CD1c-positive myeloid dendritic cell (primary cell): ENCODE data around the gene PLA2G4B.

Experiments
- DNase-seq: peaks from one replicate; pipeline ENCODE4 v3.0.0-alpha.2; 2016; ENCODE audit errors: extremely low spot score

PLA2G4B gene

DNA sequence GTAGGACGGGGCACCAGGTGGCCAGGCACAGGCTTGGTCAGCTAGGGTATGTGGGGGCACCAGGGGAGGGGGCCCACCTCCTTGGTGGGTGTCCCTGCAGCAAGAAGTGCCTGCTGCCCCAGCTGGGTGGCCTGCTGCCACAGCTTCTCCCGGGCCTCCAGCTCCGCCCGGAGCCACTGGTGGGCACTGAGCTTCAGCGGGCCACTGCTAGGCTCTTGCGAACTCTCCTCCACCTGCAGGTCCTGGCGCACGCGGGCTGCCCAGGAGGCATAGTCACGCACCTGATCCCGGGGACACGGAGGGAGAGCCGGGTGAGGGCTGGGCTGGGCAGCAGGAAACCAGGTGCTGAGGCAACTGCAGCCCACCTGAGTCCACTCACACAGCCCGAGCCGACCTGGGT lies 29.7 kb downstream of the PLA2G4B start:
- no peak for DNase-seq

DNA sequence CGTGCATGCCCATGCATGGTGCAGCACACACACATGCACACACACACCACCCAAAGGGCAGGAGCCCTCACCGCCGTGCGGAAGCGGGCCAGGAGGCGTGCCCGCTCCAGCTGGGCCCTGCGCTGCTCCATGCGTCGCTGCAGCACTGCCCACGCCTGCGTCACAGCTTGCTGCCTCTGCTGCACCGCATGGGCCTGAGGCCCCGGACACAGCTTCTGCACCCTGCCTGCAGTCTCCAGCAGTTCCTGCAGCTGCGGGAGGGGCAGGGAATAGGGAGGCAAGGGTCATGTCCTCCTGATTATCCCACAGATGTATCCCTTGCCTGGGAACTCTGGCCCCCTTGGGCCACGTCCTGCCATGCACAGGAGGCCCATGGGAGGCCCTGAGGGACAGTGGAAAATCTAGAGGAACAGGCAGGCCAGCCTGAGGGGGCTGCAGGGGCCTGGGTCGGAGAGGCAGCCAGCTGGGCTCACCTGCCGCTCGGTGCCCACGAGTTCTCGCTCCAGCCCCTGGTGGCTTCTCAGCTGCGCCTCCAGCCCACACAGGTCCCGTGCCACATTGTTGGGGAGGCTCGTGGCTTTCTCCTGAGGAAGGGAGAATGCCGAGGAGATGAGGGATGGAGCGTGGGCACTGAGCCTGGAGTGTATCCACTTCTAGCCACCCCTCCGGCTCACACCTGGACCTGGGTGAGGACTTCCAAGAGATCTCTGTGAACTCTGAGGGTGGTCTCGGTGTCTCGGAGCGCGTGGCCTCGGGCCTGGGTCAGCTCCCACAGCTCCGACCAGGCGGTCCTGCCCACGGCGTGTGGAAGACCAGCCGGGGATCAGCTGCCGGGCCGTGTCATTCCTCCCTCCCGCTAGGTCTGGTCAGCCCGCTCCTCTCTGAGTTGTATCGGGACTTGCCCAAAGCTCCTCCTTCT lies 31.4 kb downstream of the PLA2G4B start:
- DNase-seq = no peak

DNA sequence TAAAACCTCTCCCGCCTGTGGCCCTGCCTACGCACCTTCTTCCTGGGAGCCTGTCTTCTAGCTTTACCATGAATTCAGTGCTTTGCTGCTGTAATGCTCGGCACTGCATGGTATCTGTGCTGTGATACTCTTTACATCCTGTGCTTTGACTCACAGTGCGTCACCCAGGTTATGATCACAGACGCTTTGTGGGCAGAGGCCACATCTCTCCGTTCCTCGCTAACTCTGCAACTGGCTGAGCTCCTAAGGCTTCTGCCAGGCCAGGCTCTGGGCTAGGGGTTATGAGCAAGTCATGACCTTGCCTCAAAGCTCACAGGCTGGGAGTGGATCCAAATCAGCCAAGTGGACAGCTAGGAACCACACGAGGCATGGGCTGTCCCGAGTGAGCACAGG lies 32.0 kb downstream of the PLA2G4B start:
- DNase-seq = no peak

DNA sequence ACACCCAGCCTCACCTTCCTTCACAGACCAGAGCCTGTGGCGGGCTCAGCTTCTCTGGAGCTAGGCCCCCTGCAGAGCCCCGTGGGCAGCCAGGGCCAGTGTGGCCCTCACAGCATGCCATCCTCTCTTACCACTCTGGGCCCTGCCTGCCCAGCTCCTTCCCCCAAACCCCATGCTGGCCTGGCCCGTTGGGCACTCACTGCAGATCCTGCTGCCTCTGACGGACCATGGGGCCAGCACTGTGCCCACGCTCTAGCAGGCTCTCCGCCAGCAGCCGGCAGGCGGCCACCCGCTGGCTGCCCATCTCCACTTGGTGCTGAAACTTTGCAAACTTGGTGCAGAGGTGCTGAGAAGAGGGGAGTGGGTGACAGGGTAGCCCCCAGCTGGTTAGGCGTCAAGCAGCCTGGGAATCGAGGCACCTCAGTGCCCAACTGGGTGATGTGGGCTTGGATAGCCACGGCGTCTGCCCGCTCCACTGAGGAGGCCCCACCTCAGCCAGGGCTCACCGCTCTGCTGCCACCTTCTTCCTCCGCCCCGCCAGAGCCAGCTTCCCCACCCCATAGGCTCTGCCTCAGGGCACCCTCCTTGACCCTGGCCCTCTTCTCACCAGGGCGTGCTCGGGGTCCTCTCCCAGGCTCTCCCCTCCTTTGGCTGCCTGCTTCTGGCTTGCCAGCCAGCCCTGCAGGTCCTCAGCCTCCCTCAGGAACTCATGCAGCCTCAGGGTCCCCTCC lies 32.7 kb downstream of the PLA2G4B start:
- DNase-seq = no peak

DNA sequence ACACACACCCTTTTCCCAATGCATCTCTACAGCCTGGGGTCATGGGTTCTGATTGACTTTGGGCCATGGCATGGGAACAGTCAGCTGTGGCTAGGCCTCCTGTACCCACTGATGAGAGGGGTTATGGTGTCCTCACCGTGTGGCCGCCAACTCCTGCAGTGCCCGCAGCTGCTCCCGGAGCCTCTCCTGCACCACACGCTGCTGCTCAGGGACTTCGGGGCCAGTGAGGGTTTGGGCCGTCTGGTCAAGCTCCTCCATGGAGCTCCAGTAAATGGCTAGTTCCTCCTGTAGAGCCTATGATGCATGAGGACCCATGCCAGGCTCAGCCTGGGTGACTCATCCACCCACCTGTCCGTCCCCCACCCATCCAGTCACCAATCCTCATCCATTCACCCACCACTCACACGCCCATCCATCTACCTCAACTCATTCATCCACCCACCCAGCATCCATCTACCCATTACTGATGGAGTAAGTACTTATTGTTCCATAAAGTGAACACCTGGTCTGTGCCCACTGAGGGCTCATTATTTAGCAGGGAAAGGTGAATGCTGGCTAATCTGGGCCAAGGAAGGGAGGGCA lies 33.6 kb downstream of the PLA2G4B start:
- DNase-seq = no peak

DNA sequence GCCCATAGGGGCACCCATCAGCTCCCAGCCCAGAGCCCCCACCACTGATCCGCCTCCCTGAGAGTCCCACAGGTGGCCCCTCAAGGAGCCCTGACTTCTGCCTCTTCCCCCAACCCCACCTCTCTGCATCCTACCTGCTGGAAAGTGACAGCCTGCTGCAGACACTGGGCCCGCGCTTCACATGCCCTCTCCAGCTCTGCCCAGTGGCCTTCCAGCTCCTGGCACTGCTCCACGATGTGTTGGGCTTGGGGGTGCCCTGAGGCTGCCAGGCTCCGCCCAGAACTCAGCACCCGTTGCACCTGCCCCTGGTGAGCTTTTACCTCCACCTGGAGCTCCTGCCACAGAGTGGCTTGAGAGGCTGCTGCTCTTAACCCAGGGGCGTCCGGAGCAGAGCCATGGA lies 35.1 kb downstream of the PLA2G4B start:
- DNase-seq = no peak

DNA sequence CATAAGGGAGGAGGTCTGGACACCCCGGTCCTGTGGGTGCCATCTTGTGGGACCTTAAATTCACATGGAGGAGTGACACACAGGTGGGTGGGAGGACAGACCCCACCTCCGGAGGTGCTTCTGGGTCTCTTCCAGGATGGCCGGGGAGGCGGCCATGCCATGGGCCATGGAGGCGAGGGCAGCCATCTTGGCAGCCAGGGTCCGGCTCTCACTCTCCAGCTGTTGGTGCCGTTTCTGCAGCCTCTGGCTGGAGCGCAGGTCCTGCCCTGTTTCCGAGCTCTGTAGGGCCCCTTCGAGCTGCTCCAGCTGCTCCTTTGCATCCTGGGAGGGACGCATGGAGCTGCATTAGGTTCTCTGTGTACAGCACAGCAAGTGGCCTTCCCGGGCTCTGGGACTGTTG lies 36.1 kb downstream of the PLA2G4B start:
- no peak for DNase-seq

DNA sequence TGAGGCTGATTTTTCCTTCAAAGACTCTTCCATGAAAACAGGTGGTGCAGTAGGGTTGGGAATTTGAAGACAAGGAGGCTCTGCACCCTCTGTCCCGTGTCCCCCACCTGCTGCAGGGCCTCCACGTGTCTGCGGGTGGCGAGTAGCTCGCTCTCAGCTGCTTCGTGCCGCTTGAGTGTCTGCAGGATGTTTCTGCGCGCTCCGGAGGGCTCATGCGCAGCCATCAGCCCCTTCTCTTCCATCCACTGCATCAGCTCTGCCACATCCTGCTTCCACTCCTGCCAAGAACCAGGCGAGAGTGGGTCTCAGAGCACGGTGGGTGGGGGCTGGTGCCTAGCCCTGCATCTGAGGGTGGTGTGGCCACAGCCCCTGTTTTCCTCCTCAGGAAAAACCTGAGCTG lies 37.4 kb downstream of the PLA2G4B start:
- DNase-seq = no peak

DNA sequence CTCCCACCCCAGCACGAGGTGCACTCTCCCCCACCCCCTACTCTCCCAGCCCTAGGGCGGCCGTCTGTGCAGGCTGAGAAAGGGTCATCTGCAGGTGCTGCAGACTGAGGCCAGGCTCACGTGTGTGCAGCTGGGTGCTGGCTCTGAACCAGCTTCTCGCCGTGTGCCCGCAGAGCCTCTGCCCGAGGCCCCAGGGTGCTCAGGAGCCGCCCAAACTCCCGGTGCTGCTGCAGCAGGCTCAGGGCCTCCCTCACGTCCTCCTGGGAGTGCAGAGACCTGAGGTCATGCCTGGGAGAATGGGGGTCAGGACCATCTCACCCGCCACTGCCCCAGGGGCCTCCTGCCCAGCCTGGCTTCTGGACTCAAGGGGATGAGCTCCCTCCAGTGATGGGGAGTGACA lies 38.0 kb downstream of the PLA2G4B start:
- no peak for DNase-seq

DNA sequence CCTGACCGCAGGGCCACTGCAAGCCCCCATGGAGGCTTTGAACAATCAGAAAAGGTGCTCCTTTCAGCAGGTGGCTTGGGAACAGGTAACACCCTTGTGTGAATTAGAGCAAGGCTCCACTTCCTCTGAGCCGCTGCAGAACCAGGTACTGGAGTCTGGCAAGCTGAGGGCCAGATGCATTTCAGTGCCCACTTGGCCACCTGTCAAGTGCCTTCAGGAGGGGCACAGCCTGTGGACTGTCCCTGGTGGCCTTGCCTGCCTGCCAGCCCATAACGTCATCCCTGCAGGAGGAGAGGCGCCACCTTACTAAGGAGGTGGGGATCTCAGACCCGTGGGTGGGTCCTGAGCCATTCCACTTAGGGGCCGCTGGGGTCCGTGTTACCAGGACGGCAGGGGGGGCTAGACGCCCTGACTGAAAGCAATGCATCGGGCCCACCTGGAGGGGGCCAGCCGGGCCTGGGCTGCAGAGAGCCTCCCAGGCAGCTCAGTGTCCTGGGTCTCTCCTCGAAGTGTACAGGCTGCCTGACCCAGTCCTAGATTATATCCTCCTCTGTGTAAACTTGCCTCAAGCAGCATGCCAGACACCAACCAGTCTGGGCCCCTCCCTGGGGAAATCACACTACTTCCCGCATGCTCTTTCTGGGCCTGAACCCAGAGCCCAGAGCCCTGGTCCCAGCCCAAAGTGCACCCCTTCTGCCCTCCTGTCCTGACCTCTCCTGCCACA lies 39.1 kb downstream of the PLA2G4B start:
- no peak for DNase-seq

DNA sequence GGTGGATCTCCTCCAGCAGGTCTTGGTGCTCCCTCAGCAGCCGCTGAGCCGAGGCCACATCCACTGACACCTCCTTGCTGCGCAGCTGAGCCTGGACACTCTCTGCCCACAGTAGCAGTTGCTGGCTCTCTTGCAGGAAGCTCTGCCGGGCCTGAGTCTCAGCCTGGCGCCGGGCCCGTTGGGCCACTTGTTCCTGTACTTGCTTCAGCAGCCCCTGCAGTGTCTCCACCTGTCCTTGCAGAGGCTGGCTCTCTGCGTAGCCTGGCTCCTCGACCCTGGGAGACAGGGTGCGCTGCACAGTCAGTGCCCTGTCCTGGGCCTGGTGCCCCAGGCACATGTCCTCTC lies 39.7 kb downstream of the PLA2G4B start:
- DNase-seq = no peak

DNA sequence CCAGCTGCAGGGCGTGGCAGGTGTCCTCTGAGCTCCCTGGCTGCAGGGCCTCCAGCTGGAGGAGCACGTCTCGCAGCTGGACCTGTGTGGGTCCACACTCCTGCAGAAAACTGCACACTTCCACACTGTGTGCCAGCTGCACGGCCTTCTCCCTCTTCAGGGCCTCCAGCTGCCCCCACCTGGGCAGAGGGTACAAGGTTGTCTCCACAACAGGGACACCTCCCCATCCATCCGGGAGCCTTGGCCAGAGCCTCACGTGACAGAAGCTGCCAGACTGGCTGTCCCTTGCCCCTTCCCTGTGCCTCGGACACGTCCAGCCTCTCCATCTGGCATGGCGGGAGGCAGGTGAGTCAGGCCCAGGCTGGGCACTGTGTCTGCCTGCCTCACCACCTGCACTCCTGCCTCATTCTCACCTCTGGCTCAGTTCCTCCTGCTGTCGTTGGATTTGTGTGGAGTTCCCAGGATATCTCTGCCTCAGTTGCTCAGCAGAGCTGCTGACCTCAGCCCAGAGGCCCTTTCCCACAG lies 40.7 kb downstream of the PLA2G4B start:
- DNase-seq = no peak

DNA sequence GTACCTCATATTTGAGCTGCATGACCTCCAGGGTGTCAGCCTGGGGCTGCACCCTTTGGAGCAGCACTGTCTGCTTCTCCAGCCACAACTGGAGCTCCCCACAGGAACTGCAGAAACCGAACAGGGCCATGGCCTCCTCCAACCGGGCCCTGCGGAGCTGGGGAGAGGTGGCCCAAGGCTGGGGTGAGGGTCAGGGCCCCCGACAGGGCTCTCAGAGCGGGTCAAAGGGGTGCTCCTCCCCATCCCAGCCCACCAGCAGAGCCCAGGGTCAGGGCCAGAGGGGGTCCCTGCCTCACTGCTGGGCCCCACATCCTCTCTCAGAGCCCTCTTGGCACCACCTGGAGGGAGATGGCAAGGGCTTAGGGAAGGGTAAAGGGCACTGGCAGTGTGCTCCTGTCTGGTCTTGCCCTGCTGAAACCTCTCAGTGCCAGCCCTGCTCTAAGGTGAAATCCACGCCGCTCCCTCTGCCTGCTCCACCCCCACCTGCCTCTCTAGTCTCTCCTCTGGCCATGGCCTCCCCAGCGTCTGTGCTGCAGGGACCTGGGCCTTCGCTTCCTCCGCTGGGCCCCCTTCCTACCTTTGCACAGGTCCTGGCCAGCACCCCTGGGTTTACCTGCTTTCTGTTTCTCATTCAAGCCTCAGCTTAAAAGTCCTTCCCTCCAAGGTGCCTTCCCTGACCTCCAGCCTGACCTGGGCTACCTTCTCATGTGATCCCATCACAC lies 41.7 kb downstream of the PLA2G4B start:
- DNase-seq = no peak

DNA sequence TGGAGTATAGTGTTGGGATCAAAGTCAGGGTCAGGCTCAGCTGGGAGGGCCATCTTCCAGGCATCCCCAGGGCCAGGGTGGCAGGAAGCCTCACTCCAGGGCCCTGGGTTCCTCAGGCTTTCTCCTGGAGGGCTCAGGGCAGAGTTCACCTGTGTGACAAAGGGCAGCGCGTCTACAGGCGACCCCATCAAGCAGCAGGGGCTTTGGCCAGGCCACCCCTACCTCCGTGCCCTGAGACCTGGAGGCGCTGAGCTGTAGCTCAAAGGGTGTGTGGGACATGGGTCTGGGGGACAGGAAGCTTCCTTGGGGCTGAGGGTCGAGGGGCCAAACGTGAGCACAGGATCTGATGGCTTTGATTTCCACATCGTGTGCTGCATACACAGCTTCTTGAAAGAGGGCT lies 42.4 kb downstream of the PLA2G4B start:
- DNase-seq = no peak

DNA sequence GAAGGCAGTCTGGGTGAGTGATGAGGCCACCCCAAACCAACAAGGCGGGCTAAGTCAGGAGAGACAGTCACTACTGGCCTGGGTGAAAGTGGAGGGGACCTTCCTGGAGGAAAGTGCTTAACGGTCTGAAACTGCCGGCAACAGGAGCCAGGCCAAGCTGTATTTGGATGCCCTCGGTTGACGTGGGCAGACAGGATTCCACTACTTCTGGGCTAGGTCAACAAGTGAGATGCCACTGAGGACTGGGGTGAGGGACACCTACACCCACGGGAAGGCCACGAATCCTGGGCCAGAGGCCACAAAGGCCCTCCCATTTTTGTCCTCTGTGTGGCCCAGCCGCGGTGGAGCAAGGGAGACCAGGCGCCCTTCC lies 42.9 kb downstream of the PLA2G4B start:
- no peak for DNase-seq

DNA sequence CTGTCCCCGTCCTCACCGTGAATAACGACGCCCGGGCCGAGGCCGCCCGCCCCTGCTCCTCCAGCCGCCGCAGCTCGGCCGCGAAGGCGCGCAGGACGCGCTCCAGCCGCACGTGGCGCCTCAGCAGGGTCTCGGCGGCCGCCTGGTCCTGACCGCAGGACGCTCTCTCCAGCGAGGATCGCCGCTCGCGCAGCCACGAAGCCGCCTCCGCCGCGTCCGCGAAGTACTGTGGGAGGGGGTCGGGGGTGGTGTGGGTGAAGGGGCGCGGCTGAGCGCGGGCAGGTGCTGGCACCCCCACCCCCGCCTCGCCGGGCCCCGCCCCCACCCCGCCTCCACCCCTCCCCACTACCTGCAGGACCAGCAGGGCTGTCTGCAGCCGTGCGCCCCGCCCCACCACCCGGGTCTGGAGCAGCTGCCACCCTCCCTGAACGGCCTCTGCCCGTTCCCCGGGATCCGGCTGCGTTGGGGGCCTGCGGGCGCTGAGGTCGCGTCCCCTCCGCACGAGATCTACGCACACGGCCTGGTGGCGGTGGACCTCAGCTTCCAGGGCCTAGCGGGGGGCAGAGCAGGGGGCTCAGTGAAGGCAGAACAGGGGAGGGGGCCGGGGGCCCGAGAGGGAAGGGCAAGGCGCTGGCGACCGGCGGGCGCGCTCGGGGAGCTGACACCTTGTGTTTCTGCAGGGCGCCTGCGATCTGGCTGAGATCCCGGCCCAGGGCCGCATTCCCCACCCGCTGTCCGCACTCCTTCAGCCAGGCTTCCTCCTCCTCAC lies 43.5 kb downstream of the PLA2G4B start:
- no peak for DNase-seq

DNA sequence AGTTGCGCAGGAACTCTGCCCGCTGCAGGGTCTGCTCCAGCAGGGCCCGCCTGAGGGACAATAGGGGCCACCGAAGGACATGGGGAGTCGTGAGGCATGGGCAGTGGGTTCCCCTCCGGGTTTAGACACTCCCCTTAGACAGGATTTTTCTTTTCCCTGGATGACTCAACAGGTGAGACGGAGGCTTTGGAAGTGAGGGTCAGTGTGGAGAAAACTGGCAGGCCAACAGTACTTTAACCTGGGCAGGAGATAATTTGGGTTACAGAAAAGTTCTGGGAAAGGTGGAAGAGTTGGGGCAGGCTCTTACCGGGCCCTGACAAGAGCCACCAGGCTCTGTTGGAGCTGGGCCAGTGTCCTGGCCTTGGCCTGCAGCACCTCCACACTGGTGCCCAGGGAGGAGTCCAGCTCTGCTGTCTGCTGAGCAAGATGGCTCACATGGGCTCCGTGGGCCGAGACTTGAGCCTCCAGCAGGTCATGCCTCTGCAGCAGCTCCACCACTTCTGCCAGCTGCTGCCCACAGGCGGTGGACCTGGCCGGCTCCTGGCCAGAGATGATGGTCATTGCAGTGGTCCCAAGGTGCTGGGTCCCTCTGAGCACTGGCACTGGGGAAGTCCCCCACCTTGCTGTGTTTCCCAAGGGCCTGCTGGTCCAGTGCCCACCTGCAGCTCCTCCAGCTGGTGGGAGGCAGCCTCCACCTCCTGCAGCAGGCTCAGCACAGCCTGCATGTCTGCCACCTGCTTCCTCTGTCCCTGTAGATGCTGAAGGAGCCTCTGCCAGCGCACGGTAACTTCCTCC lies 44.2 kb downstream of the PLA2G4B start:
- no peak for DNase-seq

DNA sequence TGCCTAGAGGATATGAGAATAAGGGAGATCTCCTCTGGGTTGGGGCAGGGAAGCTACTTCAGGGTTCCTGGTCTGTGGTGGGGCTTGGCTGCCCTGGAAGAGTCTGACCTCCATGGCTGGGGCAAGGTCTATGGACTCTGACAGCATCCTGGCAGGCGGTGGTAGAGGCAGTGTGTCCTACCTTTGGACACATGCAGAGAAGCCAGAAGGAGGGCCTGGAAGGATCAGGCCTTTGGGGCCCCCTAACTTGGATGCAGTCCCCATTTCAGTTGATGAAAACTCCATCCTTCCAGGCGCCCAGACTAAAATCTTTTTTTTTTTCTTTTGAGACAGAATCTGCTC lies 44.8 kb downstream of the PLA2G4B start:
- DNase-seq = peak; percentile 50

DNA sequence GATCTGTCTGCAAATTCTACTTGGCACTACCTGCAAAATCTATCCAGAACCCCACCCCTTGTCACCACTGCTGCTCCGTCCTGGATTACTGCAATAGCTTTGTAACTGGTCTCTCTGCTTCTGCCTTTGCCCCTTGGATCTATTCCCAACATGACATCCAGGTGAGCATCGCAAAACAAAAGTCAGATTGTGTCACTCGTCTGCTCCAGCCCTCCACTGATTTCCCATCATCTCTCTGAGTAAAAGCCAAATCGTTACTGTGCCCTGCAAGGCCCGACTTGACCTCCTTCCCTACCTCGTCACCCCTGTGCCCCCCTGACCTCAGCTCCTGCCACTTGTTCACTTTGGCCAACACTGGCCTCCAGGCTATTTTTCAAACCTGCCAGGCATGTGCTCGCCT lies 45.8 kb downstream of the PLA2G4B start:
- no peak for DNase-seq

DNA sequence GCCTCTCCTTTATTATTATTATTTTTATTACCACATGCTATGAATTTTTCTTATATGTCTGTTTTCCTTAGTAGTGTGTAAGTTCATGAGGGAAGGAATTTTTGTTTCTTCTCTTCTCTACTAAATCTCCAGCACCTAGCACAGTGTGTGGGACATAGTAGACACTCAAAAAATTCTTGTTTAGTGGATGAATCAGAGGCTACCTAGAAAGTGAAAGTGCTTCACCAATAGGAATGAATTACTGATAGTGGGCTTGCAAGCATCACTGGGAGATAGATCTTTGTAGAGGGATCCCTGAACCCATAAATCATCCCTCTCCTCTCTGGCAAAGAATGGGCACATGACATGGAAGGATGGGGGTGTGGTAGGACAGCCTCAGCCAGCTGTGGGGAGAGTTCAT lies 46.7 kb downstream of the PLA2G4B start:
- no peak for DNase-seq
